G401.6 (cell line): Measurements from ENCODE around the gene MED16.

Source experiments
- FAIRE-seq: peaks from 2 replicates; lab custom pipeline; 2012; peaks lifted over from hg19 to GRCh38; lab: Jason Lieb, UNC

MED16 gene

GRCh38 chr19:928471-929202, 35.6 kb upstream of the MED16 start:
- FAIRE-seq: no peak

DNA sequence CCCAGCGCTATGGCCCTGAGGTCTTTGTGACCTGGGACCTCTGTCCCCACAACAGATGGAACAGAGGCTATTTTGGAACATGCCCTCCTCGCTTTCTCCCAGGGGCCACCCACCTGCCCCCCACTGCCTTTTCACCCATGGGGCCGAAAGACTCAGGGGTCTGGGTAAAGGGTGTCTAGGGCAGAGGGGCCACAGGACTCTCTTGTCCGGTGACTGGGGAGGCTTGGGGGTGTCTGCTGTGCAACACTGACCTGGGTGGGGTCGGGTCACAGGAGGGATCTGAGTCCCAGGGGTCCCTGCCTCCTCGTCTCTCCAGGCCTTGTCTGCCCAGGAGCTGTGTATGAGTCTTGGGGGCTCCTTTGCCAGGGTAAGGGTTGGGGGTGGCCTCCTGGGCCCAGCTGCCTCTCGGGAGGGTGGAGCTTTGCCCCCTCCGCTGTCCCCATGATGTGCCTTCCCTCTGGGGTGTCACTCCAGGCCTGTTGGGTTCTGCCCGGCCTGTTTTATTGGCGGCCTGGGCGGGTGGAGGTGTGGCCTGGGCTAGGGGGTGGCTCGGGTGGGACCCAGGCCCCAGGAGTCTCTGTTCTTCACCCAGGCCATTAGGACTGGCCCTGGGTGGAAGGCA, 34.9 kb upstream of the MED16 start:
- no peak for FAIRE-seq

DNA sequence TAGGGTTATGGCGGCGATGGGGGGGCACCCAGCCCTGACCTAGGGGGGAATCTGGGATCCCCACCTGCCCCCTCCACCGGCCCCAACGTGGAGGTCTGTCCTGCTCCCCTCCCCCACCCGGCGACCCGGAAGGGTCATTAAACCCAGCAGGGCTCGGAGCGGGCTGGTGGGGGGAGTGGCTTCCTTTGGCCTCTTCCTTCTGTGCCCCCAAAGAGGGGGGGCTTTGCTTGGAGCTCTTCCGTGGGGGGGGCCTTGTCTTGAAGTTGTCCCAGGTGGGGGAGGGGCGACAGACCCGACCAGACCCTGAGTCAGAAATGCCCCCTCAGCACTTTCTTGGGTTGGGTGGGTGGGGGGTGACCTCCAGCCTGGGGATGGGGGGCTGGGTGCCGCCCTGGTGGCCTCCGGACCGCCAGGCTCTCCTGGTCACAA, 34.4 kb upstream of the MED16 start:
- FAIRE-seq: no peak

GRCh38 chr19:926589-927350, 33.8 kb upstream of the MED16 start:
- FAIRE-seq: no peak

DNA sequence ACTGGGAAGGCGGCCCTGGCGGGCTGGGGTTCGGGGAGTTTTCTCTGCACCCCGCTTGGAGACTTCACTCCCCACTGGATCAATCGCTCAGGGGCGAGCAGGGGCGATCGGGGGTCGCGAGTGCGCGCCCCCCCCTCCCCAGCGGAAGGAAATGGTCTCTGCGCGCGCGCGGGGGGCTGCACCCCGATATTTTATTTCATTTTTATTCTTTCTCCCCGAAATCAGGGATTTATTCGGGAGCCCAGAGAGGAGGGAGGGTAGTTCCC, 33.3 kb upstream of the MED16 start:
- FAIRE-seq: no peak

- no peak for FAIRE-seq
Measured at GRCh38 chr19:925526-926322, 32.7 kb upstream of the MED16 start, which contains the start of gene ARID3A. Gene ARID3A, plus strand, starts transcription at chr19:926035. Its CDS starts 3,494 bp downstream, at chr19:929529.

- no peak for FAIRE-seq
Measured at GRCh38 chr19:925087-925525, 32.1 kb upstream of the MED16 start.

DNA sequence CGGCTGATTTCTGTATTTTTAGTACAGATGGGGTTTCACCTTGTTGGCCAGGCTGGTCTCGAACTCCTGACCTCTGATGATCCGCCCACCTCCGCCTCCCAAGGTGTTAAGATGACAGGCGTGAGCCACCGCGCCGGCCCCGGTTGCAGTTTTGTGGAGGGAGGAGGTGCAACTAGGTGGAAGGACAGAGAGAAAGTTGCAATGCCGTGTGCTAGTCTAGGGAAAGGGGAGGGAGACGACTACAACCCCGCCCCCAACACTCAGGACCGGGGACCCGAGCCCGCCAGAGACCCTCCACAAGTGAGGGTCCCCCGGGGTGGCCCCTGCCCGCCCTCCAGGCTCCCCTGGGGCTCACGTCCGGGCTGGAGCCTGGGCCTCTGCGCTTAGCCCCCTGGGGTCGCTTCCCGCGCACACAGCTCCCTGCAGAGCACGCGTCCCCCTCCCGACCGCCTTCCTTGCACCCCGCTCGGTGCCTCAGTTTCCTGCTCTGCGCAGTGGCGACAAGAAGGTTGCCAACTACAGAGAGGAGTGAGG, 31.6 kb upstream of the MED16 start:
- FAIRE-seq: no peak

- FAIRE-seq: no peak
Measured at GRCh38 chr19:920051-920864, 27.3 kb upstream of the MED16 start.

GRCh38 chr19:919199-920050, 26.4 kb upstream of the MED16 start:
- FAIRE-seq: no peak

DNA sequence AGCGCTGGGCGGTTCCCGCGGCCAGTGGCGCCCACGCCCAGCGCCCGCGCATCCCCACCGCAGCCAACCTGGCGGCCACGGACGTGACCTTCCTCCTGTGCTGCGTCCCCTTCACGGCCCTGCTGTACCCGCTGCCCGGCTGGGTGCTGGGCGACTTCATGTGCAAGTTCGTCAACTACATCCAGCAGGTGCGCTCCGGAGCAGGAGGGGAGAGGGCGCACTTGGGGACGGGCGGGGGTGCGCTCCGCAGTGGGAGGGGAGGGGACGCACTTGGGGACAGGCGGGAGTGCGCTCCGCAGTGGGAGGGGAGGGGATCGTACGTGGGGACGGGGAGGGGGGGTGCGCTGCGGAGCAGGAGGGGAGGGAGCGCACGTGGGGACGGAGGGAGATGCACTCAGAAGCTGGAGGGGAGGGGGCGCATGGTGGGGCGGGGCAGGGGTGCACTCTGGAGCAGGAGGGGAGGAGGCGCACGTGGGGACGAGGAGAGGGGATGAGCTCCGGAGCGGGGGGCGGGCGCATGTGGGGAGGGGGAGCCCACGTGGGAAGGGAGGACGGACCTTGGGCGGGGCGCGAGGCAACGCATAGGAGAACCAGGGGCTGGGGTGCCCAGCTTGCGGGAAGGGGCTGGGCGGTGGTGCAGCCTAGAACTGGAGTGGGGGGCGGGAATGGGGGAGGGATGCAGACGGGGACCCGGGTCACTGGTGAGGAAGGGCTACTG, 25.7 kb upstream of the MED16 start:
- no peak for FAIRE-seq

GRCh38 chr19:918152-918437, 25.1 kb upstream of the MED16 start:
- no peak for FAIRE-seq

- no peak for FAIRE-seq
Measured at GRCh38 chr19:917323-918151, 24.6 kb upstream of the MED16 start, which contains the start of gene KISS1R. Gene KISS1R, plus strand, starts transcription at chr19:917333. Its CDS starts 170 bp downstream, at chr19:917503.

GRCh38 chr19:916645-917322, 23.8 kb upstream of the MED16 start:
- FAIRE-seq: no peak

- FAIRE-seq: no peak
Measured at GRCh38 chr19:913080-913748, 20.2 kb upstream of the MED16 start, which contains the start of gene R3HDM4. Gene R3HDM4, minus strand, starts transcription at chr19:913219. Its CDS starts 62 bp downstream, at chr19:913157.

DNA sequence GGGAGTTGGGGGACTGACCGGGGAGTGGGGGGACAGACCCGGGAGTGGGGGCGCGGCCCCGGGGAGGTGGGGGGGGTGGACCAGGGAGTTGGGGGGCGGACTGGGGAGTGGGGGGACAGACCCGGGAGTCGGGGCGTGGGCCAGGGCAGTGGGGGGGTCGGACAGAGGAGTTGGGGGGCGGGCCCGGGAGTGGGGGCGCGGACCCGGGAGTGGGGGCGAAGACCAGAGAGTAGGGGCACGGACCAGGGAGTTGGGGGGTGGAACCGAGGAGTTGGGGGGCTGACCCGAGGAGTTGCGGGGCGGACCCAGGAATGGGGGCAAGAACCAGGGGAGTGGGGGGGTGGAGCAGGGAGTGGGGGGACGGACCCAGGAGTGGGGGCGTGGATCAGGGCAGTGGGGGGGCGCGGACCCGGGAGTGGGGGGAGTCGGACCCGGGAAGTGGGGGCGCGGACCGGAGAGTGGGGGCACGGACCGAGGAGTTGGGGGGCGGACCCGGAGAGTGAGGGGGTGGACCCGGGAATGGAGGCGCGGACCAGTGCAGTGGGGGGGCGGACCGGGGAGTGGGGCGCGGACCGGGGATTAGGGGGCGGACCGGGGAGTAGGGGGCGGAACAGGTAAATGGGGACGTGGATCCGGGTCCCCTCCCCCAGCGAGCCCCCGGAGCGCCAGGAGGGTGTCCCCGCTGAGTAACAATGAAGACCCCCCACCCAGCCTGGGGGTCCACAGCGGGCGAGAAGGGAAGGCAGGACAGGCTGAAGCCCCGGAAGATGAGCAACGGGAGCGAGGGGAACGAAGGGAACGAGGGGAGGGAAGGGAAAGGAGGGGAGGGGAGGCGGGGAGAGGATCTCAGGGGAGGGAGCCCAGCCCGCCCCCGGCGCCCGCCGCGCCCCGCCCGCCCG, 19.4 kb upstream of the MED16 start:
- FAIRE-seq: no peak
